Activated naive CD4-positive, alpha-beta T cell treated with anti-CD3 and anti-CD28 coated beads, Interleukin-2, amount 10 ng/mL, durations not matched to agents 7 days and 5 days (primary cell): ENCODE results near the gene WARS2.

Experiments
- CTCF ChIA-PET: fragments of 350-600 bp; sonication (Branson Sonifier 250); formaldehyde crosslinking; loops from one replicate; lab custom pipeline; 2021; ENCODE audit warnings: antibody characterized with exemption; lab: Charles Lee
- DNase-seq: peaks from one replicate; pipeline ENCODE4 v3.0.0-alpha.2; 2020
- H3K27ac Mint-ChIP-seq: one replicate; pipeline ENCODE4 v1.8.0; 2021; ENCODE audit warnings: mild to moderate bottlenecking, moderate library complexity, mixed read lengths
- H3K27me3 Mint-ChIP-seq: one replicate; pipeline ENCODE4 v1.8.0; 2021; ENCODE audit warnings: mild to moderate bottlenecking, mixed read lengths
- H3K36me3 Mint-ChIP-seq: one replicate; pipeline ENCODE4 v1.8.0; 2021; ENCODE audit warnings: mixed read lengths
- H3K4me1 Mint-ChIP-seq: one replicate; pipeline ENCODE4 v1.8.0; 2021; ENCODE audit warnings: mixed read lengths
- H3K4me3 Mint-ChIP-seq: one replicate; pipeline ENCODE4 v1.8.0; 2021; ENCODE audit warnings: mild to moderate bottlenecking, moderate library complexity, mixed read lengths
- H3K9me3 Mint-ChIP-seq: one replicate; pipeline ENCODE4 v1.8.0; 2021; ENCODE audit warnings: mixed read lengths

The WARS2 gene

GRCh38 chr1:119116725-119117124 lies 23.7 kb downstream of the WARS2 start:
- CTCF ChIA-PET: no interaction called here

GRCh38 chr1:119115736-119116135 lies 24.7 kb downstream of the WARS2 start:
- H3K9me3 Mint-ChIP-seq: no peaks in the 10 kb centered on the region
- DNase-seq: no peak
- no peak overlapping the region for H3K27ac Mint-ChIP-seq
- no peak overlapping the region for H3K4me3 Mint-ChIP-seq
- H3K36me3 Mint-ChIP-seq: no peaks in the 10 kb centered on the region
- no peaks in the 10 kb centered on the region for H3K27me3 Mint-ChIP-seq
- CTCF ChIA-PET: no interaction called here
- no peaks in the 10 kb centered on the region for H3K4me1 Mint-ChIP-seq

More at GRCh38 chr1:119116725-119117124, 23.7 kb downstream of the WARS2 start:
- Mint-ChIP-seq H3K9me3 (peaks cover 2% of the 10 kb centered on the region), H3K27me3 (no peaks in the 10 kb centered on the region), H3K4me1 (no peaks in the 10 kb centered on the region), H3K36me3 (no peaks in the 10 kb centered on the region), H3K4me3 (no peak overlapping the region), H3K27ac (no peak overlapping the region)
- no peak for DNase-seq

GRCh38 chr1:119115311-119115710 lies 25.1 kb downstream of the WARS2 start:
- CTCF ChIA-PET: interaction anchor here (1.2 kb wide), 1 partner anchor 12 kb away, joined by 3 read pairs; no protein-coding TSS in a partner anchor
- Mint-ChIP-seq H3K36me3 (no peaks in the 10 kb centered on the region), H3K27ac (no peak overlapping the region), H3K27me3 (no peaks in the 10 kb centered on the region), H3K4me1 (no peaks in the 10 kb centered on the region), H3K9me3 (no peaks in the 10 kb centered on the region), H3K4me3 (no peak overlapping the region)
- no peak for DNase-seq

- CTCF ChIA-PET: interaction anchor here (1.2 kb wide), 1 partner anchor 11 kb away, joined by 3 read pairs; no protein-coding TSS in a partner anchor
- Mint-ChIP-seq H3K27ac (no peak overlapping the region), H3K4me1 (no peaks in the 10 kb centered on the region), H3K27me3 (no peaks in the 10 kb centered on the region), H3K36me3 (no peaks in the 10 kb centered on the region), H3K9me3 (no peaks in the 10 kb centered on the region), H3K4me3 (no peak overlapping the region)
- DNase-seq: no peak
Measured at GRCh38 chr1:119114786-119115185, 25.7 kb downstream of the WARS2 start.

- Mint-ChIP-seq H3K4me3 (no peak overlapping the region), H3K4me1 (no peaks in the 10 kb centered on the region), H3K27ac (no peak overlapping the region), H3K9me3 (no peaks in the 10 kb centered on the region), H3K36me3 (no peaks in the 10 kb centered on the region), H3K27me3 (no peaks in the 10 kb centered on the region)
- DNase-seq: no peak
- CTCF ChIA-PET: no interaction called here
Measured at GRCh38 chr1:119112791-119113190, 27.7 kb downstream of the WARS2 start.

GRCh38 chr1:119112244-119112643 lies 28.2 kb downstream of the WARS2 start:
- no peak for DNase-seq
- H3K4me3 Mint-ChIP-seq: no peak overlapping the region
- H3K4me1 Mint-ChIP-seq: no peaks in the 10 kb centered on the region
- no peaks in the 10 kb centered on the region for H3K27me3 Mint-ChIP-seq
- H3K9me3 Mint-ChIP-seq: no peaks in the 10 kb centered on the region
- no peaks in the 10 kb centered on the region for H3K36me3 Mint-ChIP-seq
- no peak overlapping the region for H3K27ac Mint-ChIP-seq
- CTCF ChIA-PET: no interaction called here

- H3K27ac Mint-ChIP-seq: no peak overlapping the region
Measured at GRCh38 chr1:119108988-119109387, 31.5 kb downstream of the WARS2 start.

GRCh38 chr1:119103764-119104163 lies 36.7 kb downstream of the WARS2 start:
- Mint-ChIP-seq H3K27me3 (no peaks in the 10 kb centered on the region), H3K4me1 (no peaks in the 10 kb centered on the region), H3K9me3 (peaks cover 2% of the 10 kb centered on the region), H3K27ac (no peak overlapping the region), H3K36me3 (no peaks in the 10 kb centered on the region), H3K4me3 (no peak overlapping the region)
- DNase-seq: no peak
- CTCF ChIA-PET: interaction anchor here (1.3 kb wide), 1 partner anchor 11 kb away, joined by 3 read pairs; no protein-coding TSS in a partner anchor

More at GRCh38 chr1:119108988-119109387, 31.5 kb downstream of the WARS2 start:
- H3K27me3 Mint-ChIP-seq: no peaks in the 10 kb centered on the region
- H3K36me3 Mint-ChIP-seq: no peaks in the 10 kb centered on the region
- CTCF ChIA-PET: no interaction called here
- no peak overlapping the region for H3K4me3 Mint-ChIP-seq
- no peaks in the 10 kb centered on the region for H3K9me3 Mint-ChIP-seq
- no peak for DNase-seq
- H3K4me1 Mint-ChIP-seq: no peaks in the 10 kb centered on the region

- Mint-ChIP-seq H3K36me3 (no peaks in the 10 kb centered on the region), H3K27me3 (no peaks in the 10 kb centered on the region), H3K9me3 (peaks cover 2% of the 10 kb centered on the region), H3K27ac (no peak overlapping the region), H3K4me1 (no peaks in the 10 kb centered on the region), H3K4me3 (no peak overlapping the region)
- DNase-seq: no peak
- CTCF ChIA-PET: no interaction called here
Measured at GRCh38 chr1:119102051-119102450, 38.4 kb downstream of the WARS2 start.

- Mint-ChIP-seq H3K9me3 (peaks cover 2% of the 10 kb centered on the region), H3K27ac (no peak overlapping the region), H3K4me3 (no peak overlapping the region), H3K4me1 (no peaks in the 10 kb centered on the region), H3K27me3 (no peaks in the 10 kb centered on the region), H3K36me3 (no peaks in the 10 kb centered on the region)
- DNase-seq: no peak
- CTCF ChIA-PET: no interaction called here
Measured at GRCh38 chr1:119101563-119101962, 38.9 kb downstream of the WARS2 start.

GRCh38 chr1:119099775-119100174 lies 40.7 kb downstream of the WARS2 start:
- CTCF ChIA-PET: no interaction called here
- Mint-ChIP-seq H3K9me3 (peaks cover 2% of the 10 kb centered on the region), H3K27ac (no peak overlapping the region), H3K4me3 (no peak overlapping the region), H3K4me1 (no peaks in the 10 kb centered on the region), H3K36me3 (no peaks in the 10 kb centered on the region), H3K27me3 (no peaks in the 10 kb centered on the region)
- no peak for DNase-seq

- Mint-ChIP-seq H3K4me3 (no peak overlapping the region), H3K36me3 (no peaks in the 10 kb centered on the region), H3K9me3 (peaks cover 2% of the 10 kb centered on the region), H3K27ac (no peak overlapping the region), H3K4me1 (no peaks in the 10 kb centered on the region), H3K27me3 (no peaks in the 10 kb centered on the region)
- CTCF ChIA-PET: no interaction called here
- no peak for DNase-seq
Measured at GRCh38 chr1:119097380-119097779, 43.1 kb downstream of the WARS2 start.

- Mint-ChIP-seq H3K36me3 (no peaks in the 10 kb centered on the region), H3K4me3 (no peak overlapping the region), H3K27me3 (no peaks in the 10 kb centered on the region), H3K27ac (no peak overlapping the region), H3K9me3 (peaks cover 3% of the 10 kb centered on the region), H3K4me1 (no peaks in the 10 kb centered on the region)
- CTCF ChIA-PET: no interaction called here
- DNase-seq: no peak
Measured at GRCh38 chr1:119093721-119094120, 46.7 kb downstream of the WARS2 start.

- no peaks in the 10 kb centered on the region for H3K36me3 Mint-ChIP-seq
- H3K27me3 Mint-ChIP-seq: no peaks in the 10 kb centered on the region
- H3K4me3 Mint-ChIP-seq: no peak overlapping the region
- H3K9me3 Mint-ChIP-seq: peaks cover 8% of the 10 kb centered on the region
- CTCF ChIA-PET: no interaction called here
- DNase-seq: no peak
- H3K4me1 Mint-ChIP-seq: no peaks in the 10 kb centered on the region
- H3K27ac Mint-ChIP-seq: no peak overlapping the region
Measured at GRCh38 chr1:119091618-119092017, 48.8 kb downstream of the WARS2 start.

- Mint-ChIP-seq H3K9me3 (peaks cover 13% of the 10 kb centered on the region), H3K4me1 (no peaks in the 10 kb centered on the region), H3K36me3 (no peaks in the 10 kb centered on the region), H3K4me3 (no peak overlapping the region), H3K27ac (no peak overlapping the region), H3K27me3 (no peaks in the 10 kb centered on the region)
- DNase-seq: no peak
- CTCF ChIA-PET: interaction anchor here (0.6 kb wide), 1 partner anchor 38 kb away, joined by 3 read pairs; no protein-coding TSS in a partner anchor
Measured at GRCh38 chr1:119090250-119090649, 50.2 kb downstream of the WARS2 start.
